ENCODE measurements around the gene DUSP22.

Gene DUSP22

GRCh38 chr6:311679-312220, 19.5 kb downstream of the DUSP22 start:
- no peak for DNase-seq

DNA sequence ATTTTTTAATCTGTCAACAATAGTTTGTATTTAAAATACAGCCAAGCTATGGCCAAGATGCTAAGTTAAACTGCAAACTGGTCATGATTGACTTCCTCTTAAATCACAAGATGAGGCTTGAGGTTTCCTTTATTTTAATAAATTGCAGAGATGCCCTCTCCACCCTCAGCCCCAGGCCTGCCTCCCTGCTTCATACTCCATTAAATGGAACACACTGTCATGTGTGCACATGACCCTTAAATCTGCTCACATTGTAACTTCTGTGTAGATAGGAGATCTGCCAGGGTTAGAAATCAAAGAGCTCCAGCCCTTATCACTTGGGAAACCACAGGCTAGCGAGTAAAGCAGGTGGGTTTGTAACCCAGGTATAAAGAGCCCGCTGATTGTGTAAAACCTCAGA, 20.8 kb downstream of the DUSP22 start:
- DNase-seq: no peak

DNA sequence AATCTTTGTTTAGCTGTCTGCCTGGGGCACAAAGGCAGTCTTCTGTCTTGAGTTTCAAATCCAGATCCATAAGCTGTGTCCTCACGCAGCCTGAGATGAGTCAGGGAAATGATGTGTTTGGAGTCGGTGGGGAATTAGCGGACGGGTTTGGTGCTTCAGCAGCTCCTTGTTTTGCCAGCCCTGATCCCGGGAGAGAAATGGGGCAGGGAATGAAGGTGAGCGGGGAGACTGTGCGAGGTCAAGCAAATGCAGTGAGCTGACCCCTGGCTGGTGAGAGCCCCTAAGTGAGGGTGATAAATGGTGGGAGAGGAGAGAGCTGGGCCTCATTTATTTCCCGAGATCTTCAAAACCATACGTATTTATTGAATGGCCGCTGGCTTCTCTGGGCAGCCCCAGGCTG, 21.6 kb downstream of the DUSP22 start:
- no peak for DNase-seq

DNA sequence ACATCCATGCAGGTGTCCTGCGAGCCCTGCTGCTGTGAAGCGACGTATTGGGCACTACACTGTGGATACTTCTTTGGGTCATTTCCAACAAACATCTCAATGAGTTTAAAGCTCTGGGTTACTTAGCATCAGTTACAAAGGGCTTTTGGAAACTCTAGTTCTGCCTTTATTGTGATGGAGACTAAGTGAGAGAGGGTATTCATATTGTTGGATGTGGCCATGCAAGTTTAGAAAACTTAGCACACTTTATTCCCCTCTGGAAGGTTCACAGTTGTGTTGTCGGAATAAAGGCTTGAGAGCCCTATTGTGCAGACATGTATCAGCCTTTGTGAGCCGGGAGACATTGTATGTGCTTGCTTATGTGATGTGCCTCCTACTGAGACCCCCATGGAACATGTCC, 22.1 kb downstream of the DUSP22 start:
- no peak for DNase-seq

DNA sequence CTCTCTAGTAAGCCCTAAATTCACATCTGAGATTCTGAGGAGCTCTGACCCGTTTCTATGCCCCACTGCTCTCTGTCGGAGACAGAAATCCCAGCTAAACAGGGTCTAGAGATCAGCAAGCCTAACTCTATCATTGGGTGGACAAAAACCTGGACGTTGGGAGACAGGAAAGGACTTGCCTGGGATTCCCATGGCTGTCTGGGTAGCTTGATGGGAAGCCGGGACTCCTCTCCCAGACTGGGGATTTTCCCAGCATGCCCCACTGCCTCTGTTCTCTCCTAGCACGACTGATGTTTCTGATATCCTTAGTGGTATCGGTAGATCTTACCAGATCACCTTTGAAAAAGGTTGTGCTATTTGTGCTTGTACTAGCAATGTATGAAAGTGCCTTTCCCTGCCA, 22.9 kb downstream of the DUSP22 start:
- DNase-seq: no peak

DNA sequence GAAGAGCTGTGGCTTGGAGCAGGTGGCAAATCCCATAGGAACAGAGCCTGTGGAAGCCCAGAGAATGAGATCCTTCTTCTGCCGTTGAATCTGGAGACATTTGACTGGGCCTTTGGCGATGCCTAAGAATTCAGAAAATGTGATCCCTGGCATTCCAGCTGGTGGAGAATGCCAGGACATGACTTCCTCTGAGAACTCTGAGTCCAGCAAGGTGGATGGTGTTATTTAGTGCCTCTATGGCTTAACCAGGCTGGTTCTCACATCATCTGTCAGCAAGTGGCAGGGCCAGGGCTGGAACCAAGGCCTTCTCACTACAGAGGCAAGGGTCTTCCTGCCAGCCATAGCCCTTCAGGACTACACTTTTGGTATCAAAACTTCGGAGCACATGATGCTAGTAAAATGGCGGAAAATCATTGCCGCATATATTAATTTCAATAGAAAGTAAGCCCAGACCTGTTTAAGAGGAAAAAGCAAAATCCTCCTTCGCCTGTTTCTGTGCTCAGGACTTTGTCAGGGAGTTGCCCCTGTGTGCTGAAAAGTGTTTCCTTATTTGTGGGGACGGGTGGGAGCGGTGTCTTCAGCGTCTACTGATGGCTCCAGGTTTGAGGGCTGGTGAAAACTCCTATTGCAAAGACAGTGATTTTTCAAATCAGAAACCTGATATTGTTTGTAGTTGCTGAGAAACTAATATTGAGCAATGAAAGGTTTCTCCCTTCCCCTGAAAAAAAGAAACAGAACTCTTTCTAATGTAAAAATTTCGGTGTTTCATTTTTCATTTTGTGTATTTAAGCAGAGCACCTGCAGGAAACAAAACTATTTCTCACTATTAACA, 23.9 kb downstream of the DUSP22 start:
- no peak for DNase-seq

DNA sequence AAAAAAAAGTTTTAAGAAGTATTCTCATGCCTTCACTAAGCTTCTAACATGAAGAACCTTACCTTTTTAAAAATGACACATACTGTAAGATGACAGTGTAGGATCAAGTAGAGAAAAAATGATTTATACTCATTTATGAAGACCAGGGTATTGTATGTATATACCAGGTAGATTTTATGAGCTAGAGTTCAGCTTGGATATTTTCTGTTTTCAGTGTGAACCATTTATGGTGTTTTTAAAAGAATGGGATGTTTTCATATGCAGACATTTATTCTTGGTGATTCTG, 24.4 kb downstream of the DUSP22 start:
- no peak for DNase-seq

- DNase-seq: no peak
These were observed 24.8 kb downstream of the DUSP22 start for GRCh38 chr6:317060-317447.

DNA sequence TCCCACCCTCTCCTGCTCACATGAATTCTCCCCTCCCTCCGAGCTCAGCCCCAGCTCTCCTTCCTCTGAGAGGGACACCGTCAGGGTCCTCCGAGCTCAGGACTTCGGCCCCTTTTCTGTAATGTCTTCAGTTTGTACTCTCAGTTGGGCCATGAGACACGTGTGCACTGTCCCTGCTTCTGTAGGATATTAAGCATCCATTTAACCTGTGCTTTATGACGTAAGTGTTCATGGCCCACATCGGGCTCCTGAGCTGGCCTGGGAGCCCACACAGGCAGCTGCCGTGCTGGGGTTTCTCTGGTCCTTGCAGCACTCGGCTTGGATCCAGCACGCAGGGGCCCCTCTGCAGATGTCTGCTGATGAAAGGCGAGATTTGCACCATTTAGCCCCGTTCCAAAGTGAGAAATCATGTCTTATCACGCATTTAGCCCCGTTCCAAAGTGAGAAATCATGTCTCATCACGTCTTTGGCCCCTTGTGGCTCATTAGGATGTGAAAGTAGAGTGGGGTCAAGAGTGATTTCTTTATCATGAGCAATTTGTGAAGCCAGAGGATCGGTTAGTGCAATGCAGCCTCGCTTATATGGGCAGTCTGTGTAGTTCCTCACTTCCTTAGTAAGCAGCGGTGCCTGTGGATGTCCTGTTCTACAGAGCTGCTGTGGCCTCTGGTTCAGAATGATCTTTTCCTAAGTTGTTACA, 25.3 kb downstream of the DUSP22 start:
- no peak for DNase-seq

DNA sequence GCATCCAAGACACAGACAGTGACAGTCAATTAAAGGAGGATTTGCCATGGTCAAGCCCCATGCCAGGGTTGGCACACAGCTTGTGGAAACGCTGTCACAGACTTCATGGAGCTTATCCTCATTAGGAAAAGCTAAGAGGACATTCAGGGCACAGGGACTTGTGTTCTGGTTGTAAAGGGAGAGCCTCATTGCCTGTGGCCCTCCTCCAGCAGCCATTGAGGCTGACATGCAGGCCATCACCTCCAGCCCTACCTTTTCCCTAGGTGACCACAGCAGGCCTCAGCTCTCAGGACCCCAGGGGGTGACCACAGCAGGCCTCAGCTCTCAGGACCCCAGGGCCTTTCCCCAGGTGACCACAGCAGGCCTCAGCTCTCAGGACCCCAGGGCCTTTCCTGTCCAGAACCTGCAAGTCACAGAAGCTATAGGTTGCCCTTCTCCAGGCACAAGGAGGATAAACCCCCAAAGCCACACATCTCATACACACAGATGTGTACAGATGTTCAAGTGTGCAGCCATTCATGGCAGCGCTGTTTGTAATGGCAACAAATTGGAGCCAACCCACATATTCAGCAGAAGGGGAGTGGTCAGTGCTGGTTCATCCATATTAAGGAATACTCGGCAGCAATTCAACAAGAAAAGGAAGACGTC, 26.1 kb downstream of the DUSP22 start:
- no peak for DNase-seq

GRCh38 chr6:319177-320131, 27.2 kb downstream of the DUSP22 start:
- no peak for DNase-seq

DNA sequence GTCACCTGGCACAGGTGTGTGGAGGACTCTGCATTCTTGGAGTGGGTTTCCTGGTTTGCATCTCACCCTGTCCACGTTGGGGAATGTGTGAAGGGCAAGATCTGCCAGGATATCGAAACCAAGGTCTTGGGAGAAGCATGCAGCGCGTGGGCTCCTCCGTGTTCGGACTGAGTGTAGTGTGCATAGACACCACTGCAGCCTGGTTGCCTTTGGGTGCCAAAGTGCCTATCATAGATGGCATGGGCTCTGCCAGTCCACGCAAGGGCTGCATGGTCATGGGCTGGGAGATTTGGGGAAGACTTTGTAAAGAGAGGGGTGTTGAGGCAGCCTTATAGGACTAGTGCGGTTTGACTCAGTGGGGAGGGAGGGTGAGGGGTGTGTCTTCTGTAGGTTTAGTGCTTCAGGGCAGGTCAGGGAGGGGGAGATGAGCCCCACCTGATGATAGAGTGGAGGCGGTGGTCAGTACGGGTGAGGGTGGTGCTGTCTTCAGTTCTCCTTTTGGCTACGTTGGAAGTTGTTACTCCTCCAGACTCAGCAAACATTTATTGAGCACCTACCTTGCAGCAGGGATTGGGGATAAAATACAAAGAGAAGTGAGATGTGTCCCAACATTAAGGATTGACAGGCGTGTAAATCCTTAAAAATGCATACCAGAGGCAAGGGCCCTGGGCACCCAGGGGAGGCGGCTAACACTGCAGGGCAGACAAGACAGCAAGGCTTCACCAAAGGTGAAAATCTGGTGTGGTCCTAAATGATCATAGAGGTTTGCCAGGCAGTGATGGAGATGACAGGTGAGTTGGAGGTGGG, 28.3 kb downstream of the DUSP22 start:
- no peak for DNase-seq

- DNase-seq: no peak
These were observed 28.8 kb downstream of the DUSP22 start for GRCh38 chr6:321158-321438.

DNA sequence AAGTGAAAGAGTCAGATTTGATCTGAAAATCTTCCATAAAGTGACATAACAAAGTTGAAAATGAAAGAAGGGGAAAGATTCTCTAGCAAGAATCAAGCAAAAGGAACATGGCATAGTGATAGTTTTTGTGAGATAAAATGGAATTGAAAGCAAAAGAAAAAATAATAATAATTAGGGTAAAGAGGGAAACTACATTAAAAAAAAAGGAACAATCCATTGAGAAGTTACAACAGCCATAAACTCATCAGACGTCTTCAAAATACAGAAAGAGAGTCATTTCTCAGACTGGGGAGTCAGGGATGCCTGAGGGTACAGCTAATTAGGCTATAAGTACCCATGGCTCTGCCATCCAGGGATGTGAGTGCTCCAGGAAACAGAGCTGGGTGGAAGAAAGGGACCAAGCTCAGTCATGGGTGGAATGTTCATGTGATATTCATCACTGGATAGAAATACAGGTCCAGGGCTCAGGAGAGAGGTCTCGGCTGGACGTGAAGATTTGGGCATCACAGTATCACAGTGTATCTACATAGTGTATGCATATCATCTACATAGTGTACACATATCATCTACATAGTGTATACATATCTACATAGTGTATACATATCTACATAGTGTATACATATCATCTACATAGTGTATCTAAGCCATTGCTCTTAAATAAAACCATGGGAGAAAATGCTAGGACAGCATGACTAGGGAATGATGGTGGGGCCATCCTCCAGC, 29.4 kb downstream of the DUSP22 start:
- no peak for DNase-seq

DNA sequence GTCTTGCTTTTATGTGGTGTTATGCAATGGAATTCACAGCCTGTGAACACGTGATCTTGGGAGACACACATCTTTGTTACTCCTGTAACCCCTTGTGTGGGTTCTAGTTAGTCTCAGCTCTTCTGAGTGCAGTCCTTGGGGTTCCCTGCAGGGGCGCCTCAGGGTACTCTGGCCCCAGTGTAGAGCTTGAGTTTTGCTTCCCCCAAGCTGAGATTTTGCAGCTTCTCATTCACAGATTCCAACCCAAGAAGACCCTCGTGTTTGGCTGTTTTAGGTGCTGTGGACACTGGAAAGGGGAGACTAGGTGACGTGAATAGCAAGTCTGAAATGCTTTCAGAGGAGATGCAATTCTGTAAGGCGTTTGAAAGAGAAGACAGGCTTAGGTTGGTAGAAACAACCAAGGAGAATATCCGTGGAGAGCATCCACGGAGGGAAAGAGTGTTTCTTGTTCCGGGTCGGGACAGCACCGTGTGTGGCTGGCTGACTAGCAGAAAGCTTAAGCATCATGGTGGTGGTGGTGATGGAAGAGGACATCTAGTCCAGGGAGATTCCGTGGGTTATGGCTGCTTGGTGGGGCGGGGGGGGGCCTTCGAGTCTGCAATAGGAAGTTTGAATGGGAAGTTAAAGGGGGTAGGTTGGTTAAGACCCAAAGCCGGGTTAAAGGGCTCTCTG, 30.1 kb downstream of the DUSP22 start:
- no peak for DNase-seq

- no peak for DNase-seq
These were observed 30.8 kb downstream of the DUSP22 start for GRCh38 chr6:322940-323729.

GRCh38 chr6:323730-324088, 31.4 kb downstream of the DUSP22 start:
- no peak for DNase-seq

- DNase-seq: no peak
These were observed 31.9 kb downstream of the DUSP22 start for GRCh38 chr6:324116-324728.

DNA sequence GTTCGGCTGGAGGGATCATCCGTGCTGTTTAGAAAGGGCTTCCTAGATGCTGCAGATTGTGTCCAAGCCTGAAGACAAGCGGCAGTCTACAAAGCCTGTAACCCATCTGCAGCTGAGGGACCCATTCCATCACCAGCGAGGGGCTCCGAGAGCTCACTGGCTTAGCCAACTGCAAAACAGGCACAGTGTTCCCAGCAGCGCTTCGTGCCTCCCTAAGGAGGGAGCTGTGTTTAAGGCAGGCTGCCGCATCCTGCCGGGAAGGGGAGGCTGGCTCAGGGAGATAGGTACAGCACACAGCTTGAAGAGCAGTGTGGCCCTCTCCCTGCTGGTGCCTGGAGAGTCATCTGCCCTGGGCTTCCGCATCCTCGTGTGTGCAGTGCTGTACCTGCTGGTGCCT, 32.4 kb downstream of the DUSP22 start:
- no peak for DNase-seq

Measured in fibroblast of skin of abdomen (primary cell).